ENCODE measurements around the gene CTSZ.

Gene CTSZ

DNA sequence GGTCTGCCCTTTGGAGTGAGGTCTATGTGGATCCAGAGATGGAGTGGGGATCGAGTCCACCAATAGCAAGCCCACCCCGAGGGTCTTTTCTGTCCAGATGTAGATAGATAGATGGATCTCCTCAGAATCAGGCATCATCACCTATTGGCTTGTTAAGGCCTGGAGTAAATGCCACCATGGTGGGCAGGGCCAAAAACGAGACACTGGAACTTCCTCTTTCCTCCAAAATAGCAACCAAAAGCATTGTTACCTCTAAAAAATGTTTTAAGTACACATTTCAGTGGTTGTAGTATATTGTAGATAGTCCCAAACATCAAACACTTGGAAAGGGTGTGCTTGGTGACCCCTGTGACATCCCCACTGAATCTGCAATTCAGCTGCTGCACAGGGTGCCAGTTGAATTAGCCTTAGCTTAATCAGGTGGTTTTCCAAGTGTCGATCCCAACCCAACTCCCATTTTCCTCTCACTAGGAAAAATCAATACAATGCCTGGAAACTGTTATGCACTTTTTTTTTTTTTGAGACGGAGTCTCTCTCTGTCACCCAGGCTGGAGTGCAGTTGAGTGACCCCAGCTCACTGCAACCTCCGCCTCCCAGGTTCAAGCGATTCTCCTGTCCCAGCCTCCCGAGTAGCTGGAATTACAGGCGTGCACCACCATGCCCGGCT is 61.0 kb downstream of the CTSZ start:
- in situ Hi-C loops (cut with MboI; ENCODE audit: low sequenced_read_pairs, unreplicated experiment): no loop called here
- TF ChIP-seq, protein P1, sequence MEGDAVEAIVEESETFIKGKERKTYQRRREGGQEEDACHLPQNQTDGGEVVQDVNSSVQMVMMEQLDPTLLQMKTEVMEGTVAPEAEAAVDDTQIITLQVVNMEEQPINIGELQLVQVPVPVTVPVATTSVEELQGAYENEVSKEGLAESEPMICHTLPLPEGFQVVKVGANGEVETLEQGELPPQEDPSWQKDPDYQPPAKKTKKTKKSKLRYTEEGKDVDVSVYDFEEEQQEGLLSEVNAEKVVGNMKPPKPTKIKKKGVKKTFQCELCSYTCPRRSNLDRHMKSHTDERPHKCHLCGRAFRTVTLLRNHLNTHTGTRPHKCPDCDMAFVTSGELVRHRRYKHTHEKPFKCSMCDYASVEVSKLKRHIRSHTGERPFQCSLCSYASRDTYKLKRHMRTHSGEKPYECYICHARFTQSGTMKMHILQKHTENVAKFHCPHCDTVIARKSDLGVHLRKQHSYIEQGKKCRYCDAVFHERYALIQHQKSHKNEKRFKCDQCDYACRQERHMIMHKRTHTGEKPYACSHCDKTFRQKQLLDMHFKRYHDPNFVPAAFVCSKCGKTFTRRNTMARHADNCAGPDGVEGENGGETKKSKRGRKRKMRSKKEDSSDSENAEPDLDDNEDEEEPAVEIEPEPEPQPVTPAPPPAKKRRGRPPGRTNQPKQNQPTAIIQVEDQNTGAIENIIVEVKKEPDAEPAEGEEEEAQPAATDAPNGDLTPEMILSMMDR (IDR thresholded peaks at IDR 0.05; ENCODE audit: borderline replicate concordance, control extremely low read depth, extremely low read depth, insufficient read depth, missing control alignments): no peak
- no peak for DNase-seq (ENCODE audit: low spot score)

Data from GM13976 (cell line).